OCI-LY1 (cell line): Measurements from ENCODE around the gene STAMBPL1.

Source experiments
- EZH2 ChIP-seq: fragments of 200-600 bp; sonication (generic), shearing (Covaris generic); IDR thresholded peaks from 2 replicates; pipeline ENCODE4 v1.8.0; 2017; ENCODE audit warnings: borderline replicate concordance, mixed run types, mild to moderate bottlenecking, antibody characterized with exemption, low read length, moderate library complexity, mixed read lengths
- TF ChIP-seq, protein P1 (sequence below): fragments of 200-600 bp; sonication (generic), shearing (Covaris generic); IDR thresholded peaks from 2 replicates; pipeline ENCODE4 v1.5.1; 2017; ENCODE audit warnings: mild to moderate bottlenecking, antibody characterized with exemption, low read length, moderate library complexity, mixed read lengths

DNA sequence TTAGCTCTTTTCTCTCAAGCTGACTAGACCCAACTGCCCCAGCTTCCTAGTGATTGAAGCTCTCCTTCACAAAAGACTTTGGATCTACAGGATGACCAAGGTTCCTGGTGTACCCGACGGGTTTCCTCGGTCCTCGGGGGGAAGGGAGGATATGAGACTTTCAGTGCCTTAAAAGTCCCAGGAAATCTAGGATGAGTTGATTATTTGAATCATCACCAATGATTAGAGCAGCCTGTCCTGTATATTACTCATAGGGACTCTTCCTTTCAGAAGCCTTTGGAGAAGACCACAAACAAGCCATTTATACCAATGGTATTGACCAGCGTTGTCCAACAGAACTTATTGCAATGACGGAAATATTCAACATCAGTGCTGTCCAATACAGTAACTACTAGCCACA, 78.7 kb downstream of the STAMBPL1 start:
- TF ChIP-seq, protein P1, sequence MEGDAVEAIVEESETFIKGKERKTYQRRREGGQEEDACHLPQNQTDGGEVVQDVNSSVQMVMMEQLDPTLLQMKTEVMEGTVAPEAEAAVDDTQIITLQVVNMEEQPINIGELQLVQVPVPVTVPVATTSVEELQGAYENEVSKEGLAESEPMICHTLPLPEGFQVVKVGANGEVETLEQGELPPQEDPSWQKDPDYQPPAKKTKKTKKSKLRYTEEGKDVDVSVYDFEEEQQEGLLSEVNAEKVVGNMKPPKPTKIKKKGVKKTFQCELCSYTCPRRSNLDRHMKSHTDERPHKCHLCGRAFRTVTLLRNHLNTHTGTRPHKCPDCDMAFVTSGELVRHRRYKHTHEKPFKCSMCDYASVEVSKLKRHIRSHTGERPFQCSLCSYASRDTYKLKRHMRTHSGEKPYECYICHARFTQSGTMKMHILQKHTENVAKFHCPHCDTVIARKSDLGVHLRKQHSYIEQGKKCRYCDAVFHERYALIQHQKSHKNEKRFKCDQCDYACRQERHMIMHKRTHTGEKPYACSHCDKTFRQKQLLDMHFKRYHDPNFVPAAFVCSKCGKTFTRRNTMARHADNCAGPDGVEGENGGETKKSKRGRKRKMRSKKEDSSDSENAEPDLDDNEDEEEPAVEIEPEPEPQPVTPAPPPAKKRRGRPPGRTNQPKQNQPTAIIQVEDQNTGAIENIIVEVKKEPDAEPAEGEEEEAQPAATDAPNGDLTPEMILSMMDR, result no peak
- TF ChIP-seq EZH2, result no peak
